GM21825 (cell line): ENCODE results near the gene SFT2D2.

ENCODE experiments used
- ATAC-seq: cut with Tn5 transposase; IDR thresholded peaks from one replicate; pipeline ENCODE4 v1.9.1; 2021; ENCODE audit warnings: mild to moderate bottlenecking, moderate library complexity; ENCODE audit not compliant: unreplicated experiment

Gene SFT2D2

GRCh38 chr1:168263130-168263529 is 37.3 kb downstream of the SFT2D2 start:
- no peak for ATAC-seq

DNA sequence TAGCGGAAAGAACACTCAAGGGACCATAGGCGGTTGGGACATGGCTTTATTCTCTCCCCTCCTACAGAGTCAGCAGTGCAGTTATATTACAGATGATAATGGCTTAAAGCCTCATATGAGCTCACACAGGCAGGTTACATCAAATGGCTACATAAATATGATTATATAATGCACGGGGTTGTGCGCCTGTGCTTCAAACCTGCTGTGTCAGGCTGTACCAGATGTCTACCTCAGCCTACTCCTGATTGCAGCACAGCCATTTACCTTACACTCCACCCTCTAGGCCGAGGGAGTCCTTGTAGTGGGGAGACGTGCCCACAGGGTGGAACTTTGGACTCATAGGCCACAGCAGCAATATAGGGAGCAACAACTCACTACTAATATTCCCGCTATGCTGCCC is 38.5 kb downstream of the SFT2D2 start:
- ATAC-seq = no peak

- no peak for ATAC-seq
These were observed 39.8 kb downstream of the SFT2D2 start for GRCh38 chr1:168265596-168265995.

- ATAC-seq = no peak
These were observed 40.9 kb downstream of the SFT2D2 start for GRCh38 chr1:168266644-168267186.

- no peak for ATAC-seq
These were observed 45.8 kb downstream of the SFT2D2 start for GRCh38 chr1:168271636-168272035.

- no peak for ATAC-seq
These were observed 47.8 kb downstream of the SFT2D2 start for GRCh38 chr1:168273575-168273974.

GRCh38 chr1:168279253-168279652 is 53.4 kb downstream of the SFT2D2 start:
- no peak for ATAC-seq

GRCh38 chr1:168280296-168280927 is 54.6 kb downstream of the SFT2D2 start, which contains the start of gene TBX19:
Gene TBX19 (plus strand): TSS chr1:168280877. CDS start chr1:168281091, 214 bp downstream.
- no peak for ATAC-seq

GRCh38 chr1:168281603-168282325 is 56.0 kb downstream of the SFT2D2 start:
- no peak for ATAC-seq

DNA sequence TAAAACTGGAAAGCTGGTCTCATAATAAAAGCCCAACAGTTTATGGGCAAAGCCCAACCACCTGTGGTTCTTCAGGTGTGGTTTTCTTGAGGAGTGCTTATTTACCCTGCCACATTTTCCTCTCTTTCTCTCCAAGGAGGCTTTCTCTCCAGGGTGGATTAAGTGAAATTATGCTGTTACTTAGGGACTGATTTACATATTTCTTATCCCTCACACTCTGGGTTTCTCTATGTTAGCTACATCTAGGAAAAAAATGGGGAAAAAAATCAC is 59.7 kb downstream of the SFT2D2 start:
- no peak for ATAC-seq

DNA sequence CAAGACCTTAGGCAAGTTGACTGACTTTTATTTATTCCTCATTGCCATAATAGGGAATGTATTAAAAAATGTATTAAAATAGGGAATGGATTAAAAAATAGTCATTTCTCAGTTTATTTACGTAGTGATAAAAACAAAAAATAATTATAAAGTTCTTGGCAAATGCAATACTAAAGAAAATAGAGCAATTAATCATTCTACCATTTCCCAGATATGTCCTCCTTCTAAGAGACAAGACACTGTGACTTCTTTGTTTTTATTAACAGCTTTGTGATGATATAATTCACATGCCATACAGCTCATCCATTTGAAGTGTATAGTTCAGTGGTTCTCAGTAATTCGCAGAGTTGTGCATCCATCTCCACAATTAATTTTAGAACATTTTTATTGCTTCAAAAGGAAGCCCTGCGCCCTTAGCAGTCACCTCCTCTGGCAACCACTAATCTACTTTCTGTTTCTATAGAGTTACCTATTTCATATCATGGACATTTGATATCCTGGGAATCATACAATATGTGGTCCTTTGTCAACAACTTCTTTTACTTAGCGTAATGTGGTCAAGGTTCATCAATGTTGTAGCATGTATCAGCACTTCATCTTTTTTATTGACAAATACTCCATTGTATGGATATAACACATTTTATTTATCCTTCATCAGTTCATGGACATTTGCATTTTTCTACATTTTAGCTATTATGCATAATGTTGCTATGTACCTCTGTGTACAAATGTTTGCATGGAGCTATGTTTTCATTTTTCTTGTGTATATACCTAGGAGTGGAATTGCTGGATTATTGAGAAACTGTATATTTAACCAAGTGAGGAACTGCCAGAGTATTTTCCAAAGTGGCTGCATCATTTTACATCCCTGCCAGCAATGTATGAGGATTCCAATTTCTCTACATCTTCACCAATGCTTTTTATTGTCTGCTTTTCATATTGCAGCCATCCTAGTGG is 60.4 kb downstream of the SFT2D2 start:
- no peak for ATAC-seq

GRCh38 chr1:168287237-168287664 is 61.4 kb downstream of the SFT2D2 start:
- no peak for ATAC-seq

GRCh38 chr1:168288311-168289052 is 62.7 kb downstream of the SFT2D2 start:
- ATAC-seq = no peak

GRCh38 chr1:168291222-168291837 is 65.5 kb downstream of the SFT2D2 start:
- no peak for ATAC-seq

- ATAC-seq = no peak
These were observed 67.6 kb downstream of the SFT2D2 start for GRCh38 chr1:168293356-168293755.

DNA sequence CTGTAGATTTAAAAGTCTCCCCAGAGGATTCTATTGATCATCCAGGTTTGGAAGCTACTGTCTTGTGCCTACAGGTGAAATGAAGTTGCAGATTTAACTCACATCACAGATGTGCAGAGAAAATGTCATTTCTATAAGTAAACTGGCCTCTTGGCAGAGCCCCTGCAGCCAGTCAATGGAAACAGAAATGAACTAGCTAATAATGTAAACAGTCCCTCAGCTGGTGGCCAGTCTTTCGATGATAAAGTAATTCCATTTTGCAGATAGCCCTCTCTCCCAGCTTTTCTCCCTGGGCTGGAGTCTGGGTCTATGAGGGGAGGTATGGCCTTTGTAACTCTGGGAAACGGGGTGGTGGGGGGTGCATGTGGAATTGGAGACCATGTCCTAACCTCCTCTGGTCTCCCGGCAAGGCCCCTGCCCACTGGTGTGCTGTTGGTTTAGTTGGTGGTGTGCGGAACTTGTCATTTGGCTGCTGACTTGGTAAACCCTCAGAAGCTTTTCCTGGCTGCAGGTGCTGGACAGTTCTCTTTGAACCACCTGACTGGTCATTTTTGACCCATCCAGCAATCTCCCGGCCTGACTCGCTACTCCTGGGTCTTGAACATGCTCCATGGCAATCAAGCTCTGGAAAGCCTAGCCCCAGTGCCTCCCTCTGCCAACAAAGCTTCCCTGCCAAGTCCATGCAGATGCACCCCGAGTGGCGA is 69.8 kb downstream of the SFT2D2 start:
- no peak for ATAC-seq

DNA sequence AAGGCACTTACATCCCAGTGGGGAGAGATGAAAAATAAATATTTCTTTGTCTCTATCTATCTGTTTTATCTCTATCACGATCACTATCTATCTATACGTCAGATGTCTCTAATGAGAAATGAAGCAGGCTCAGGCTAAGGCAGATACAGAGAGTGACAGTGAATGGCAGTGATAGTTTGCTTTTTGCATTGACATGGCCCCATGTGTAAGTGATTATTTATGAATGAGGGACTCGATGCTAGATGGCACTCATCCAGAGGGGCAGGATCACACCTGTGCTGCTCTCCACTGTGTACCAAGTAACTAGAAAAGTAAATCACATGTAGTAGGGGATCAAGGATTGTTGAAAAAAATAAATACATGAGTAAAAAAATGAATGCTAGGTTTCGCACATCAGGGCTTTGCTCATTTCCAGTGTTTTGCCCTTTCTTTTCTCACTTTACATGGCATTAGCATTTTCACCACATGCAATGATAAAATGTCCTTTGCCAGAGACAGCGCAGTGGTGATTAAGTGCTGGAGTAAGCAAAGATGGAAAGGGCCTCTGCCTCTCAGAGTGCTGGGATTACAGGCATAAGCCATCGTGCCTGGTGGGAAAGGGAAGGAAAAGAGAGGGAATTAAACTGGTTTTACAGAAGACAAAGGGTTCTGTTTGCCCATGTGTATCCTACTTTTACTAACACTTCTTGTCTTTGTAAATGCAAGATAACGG is 71.4 kb downstream of the SFT2D2 start:
- no peak for ATAC-seq

- no peak for ATAC-seq
These were observed 72.6 kb downstream of the SFT2D2 start for GRCh38 chr1:168298446-168298845.

GRCh38 chr1:168300626-168301025 is 74.8 kb downstream of the SFT2D2 start:
- no peak for ATAC-seq
